ENCODE results near the gene ARSG. TPM values are rescaled to one million over a fixed set of nuclear protein-coding genes. Genes with fewer than 3 reads are reported as not detected.
A peak's percentile ranks its signal among the peaks of the same experiment; 100 is the strongest.

ARSG gene
- total and polyA plus RNA-seq, 2 of the 4 experiments (the other 2 are of a cell fraction), result 2.9 to 3.0 TPM

DNA sequence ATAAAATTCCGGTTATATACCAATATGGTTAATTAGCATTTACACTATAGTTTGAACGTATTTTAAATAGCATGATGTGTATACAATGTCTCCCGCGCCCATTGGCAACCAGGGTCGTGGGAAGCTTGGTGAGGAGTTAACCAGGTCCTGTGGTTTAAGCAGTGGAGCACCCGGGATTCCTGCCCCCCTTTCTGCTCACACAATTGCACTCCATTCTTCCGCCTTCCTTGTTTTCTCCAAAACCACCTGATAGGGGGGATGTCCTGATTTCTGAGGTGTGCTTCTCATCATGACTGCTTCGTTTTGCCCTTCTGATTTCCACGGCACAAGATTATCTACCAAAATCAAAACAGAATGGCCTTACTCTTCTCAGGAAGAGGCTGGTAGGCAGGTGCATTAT, 130.2 kb downstream of the ARSG start:
- Histone ChIP-seq H4K8ac (ENCODE audit: low read depth in 2 of 2, low read length in 2 of 2) (no peak overlapping the region), H2BK120ac (ENCODE audit: low read depth, low read length) (no peak overlapping the region), H2AFZ (replicated peaks; ENCODE audit: low read length, poor library complexity) (no peak overlapping the region), H3K27me3 (ENCODE audit: control insufficient read depth, insufficient read depth, low read length) (no peaks in the 10 kb centered on the region), H3K36me3 (ENCODE audit: control insufficient read depth, insufficient read depth, low read length) (peaks cover 47% of the 10 kb centered on the region), H3K4ac (ENCODE audit: low read depth, low read length) (no peak overlapping the region), H3K79me1 (ENCODE audit: low read depth in 1 of 2, low read length in 2 of 2) (no peaks in the 10 kb centered on the region), H4K91ac (ENCODE audit: insufficient read depth, low read depth, low read length) (no peak overlapping the region), H2BK20ac (ENCODE audit: low read depth, low read length) (no peak overlapping the region), H2AK5ac (ENCODE audit: low read depth, low read length) (no peak overlapping the region), H4K20me1 (ENCODE audit: insufficient read depth, low read length) (no peaks in the 10 kb centered on the region), H2AK9ac (replicated peaks; ENCODE audit: low read depth, low read length, poor library complexity) (no peak overlapping the region), H3K9me1 (ENCODE audit: insufficient read depth, low read length) (no peaks in the 10 kb centered on the region; the same call in 1 of the 2 replicates), H3K9ac (ENCODE audit: low read depth, low read length) (no peak overlapping the region), H3K4me2 (ENCODE audit: low read depth, low read length) (no peak overlapping the region), H3K23ac (ENCODE audit: low read depth, low read length) (no peak overlapping the region; the same call in 1 of the 2 replicates), H3K4me3 (ENCODE audit: insufficient read depth, low read depth, low read length) (no peak overlapping the region), H3K56ac (ENCODE audit: extremely low read depth, insufficient read depth, low read length) (no peak overlapping the region), H4K5ac (ENCODE audit: low read depth, low read length) (no peak overlapping the region), H3K14ac (replicated peaks; ENCODE audit: low read depth, low read length) (no peak overlapping the region), H2BK15ac (ENCODE audit: low read depth, low read length) (no peak overlapping the region), H2BK5ac (ENCODE audit: low read depth, low read length, poor library complexity, severe bottlenecking) (no peak overlapping the region), H3K27ac (ENCODE audit: insufficient read depth, low read length) (no peak overlapping the region), H3K9me3 (ENCODE audit: control insufficient read depth, insufficient read depth, low read length) (peaks cover 4% of the 10 kb centered on the region; the same call in 1 of the 2 replicates), H3K18ac (ENCODE audit: low read depth, low read length) (no peak overlapping the region), H3K4me1 (ENCODE audit: control insufficient read depth, insufficient read depth, low read length) (no peaks in the 10 kb centered on the region)
- TF ChIP-seq POLR2A (IDR thresholded peaks at IDR 0.05; ENCODE audit: low read depth, low read length) (no peak), MAZ (IDR thresholded peaks at IDR 0.05; ENCODE audit: borderline replicate concordance, low read depth, low read length) (no peak), BHLHE40 (IDR thresholded peaks at IDR 0.05; ENCODE audit: low read depth, low read length) (no peak), SMC3 (IDR thresholded peaks at IDR 0.05; ENCODE audit: low read depth, low read length) (no peak), MXI1 (IDR thresholded peaks at IDR 0.05; ENCODE audit: borderline replicate concordance, low read depth, low read length) (no peak), RCOR1 (IDR thresholded peaks at IDR 0.05; ENCODE audit: insufficient replicate concordance, low read length) (no peak), CEBPB (IDR thresholded peaks at IDR 0.05; ENCODE audit: low read depth, low read length) (no peak), RFX5 (IDR thresholded peaks at IDR 0.05; ENCODE audit: low read depth, low read length) (no peak), RAD21 (IDR thresholded peaks at IDR 0.05; ENCODE audit: low read length) (no peak), CHD1 (IDR thresholded peaks at IDR 0.05; ENCODE audit: low read depth, low read length) (no peak), NFE2L2 (IDR thresholded peaks at IDR 0.05; ENCODE audit: low read depth, low read length) (no peak), MAFK (IDR thresholded peaks at IDR 0.05; ENCODE audit: low read depth, low read length) (no peak), FOS (IDR thresholded peaks at IDR 0.05; ENCODE audit: low read depth, low read length) (no peak)
- TF ChIP-seq, protein P1, sequence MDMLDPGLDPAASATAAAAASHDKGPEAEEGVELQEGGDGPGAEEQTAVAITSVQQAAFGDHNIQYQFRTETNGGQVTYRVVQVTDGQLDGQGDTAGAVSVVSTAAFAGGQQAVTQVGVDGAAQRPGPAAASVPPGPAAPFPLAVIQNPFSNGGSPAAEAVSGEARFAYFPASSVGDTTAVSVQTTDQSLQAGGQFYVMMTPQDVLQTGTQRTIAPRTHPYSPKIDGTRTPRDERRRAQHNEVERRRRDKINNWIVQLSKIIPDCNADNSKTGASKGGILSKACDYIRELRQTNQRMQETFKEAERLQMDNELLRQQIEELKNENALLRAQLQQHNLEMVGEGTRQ (IDR thresholded peaks at IDR 0.05; ENCODE audit: low read depth, low read length), result no peak
- TF ChIP-seq, protein P2, sequence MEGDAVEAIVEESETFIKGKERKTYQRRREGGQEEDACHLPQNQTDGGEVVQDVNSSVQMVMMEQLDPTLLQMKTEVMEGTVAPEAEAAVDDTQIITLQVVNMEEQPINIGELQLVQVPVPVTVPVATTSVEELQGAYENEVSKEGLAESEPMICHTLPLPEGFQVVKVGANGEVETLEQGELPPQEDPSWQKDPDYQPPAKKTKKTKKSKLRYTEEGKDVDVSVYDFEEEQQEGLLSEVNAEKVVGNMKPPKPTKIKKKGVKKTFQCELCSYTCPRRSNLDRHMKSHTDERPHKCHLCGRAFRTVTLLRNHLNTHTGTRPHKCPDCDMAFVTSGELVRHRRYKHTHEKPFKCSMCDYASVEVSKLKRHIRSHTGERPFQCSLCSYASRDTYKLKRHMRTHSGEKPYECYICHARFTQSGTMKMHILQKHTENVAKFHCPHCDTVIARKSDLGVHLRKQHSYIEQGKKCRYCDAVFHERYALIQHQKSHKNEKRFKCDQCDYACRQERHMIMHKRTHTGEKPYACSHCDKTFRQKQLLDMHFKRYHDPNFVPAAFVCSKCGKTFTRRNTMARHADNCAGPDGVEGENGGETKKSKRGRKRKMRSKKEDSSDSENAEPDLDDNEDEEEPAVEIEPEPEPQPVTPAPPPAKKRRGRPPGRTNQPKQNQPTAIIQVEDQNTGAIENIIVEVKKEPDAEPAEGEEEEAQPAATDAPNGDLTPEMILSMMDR (conservative IDR thresholded peaks at IDR 0.05; ENCODE audit: low read depth, low read length), result no peak
- TF ChIP-seq, protein P3, sequence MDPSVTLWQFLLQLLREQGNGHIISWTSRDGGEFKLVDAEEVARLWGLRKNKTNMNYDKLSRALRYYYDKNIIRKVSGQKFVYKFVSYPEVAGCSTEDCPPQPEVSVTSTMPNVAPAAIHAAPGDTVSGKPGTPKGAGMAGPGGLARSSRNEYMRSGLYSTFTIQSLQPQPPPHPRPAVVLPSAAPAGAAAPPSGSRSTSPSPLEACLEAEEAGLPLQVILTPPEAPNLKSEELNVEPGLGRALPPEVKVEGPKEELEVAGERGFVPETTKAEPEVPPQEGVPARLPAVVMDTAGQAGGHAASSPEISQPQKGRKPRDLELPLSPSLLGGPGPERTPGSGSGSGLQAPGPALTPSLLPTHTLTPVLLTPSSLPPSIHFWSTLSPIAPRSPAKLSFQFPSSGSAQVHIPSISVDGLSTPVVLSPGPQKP (IDR thresholded peaks at IDR 0.05; ENCODE audit: borderline replicate concordance, low read depth, low read length), result no peak
- no CpG with 5 or more reads among the region's 9 CpGs for WGBS, 2 experiments (ENCODE audit: extremely low coverage in 2 of 2, insufficient read length in 1 of 2)
- in situ Hi-C loops (cut with MboI; ENCODE audit: low sequenced_read_pairs) (no loop called here), intact Hi-C loops (cut with micrococcal nuclease) (no loop called here), dilution Hi-C loops (cut with HindIII; ENCODE audit: low sequenced_read_pairs, unreplicated experiment) (no loop called here)
- ChIA-PET POLR2A (ENCODE audit: unreplicated experiment) (no interaction called here), CTCF (no interaction called here)
- ATAC-seq (ENCODE audit: low read depth) (no peak), DNase-seq (no peak)
- TSS peak; percentile 32 for BruUV-seq (replicated peaks)

All from IMR-90 (cell line).